Measurements from ENCODE around the gene NMUR2.

Gene NMUR2

GRCh38 chr5:152367554-152367953 is 37.5 kb downstream of the NMUR2 start:
- DNase-seq, result no peak

GRCh38 chr5:152366716-152367115 is 38.4 kb downstream of the NMUR2 start:
- DNase-seq, result no peak

GRCh38 chr5:152364899-152365298 is 40.2 kb downstream of the NMUR2 start:
- no peak for DNase-seq

DNA sequence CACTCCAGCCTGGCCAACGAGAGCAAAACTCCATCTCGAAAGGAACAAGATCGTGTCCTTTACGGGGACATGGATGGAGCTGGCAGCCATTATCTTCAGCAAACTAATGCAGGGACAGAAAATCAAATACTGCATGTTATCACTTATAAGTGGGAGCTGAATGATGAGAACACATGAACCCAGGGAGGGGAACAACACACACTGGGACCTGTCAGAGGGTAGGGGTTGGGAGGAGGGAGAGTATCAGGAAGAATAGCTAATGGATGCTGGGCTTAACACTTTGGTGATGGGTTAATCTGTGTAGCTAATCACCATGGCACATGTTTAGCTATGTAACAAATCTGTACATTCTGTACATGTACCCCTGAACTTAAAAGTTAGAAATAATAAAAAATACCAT is 40.9 kb downstream of the NMUR2 start:
- no peak for DNase-seq

DNA sequence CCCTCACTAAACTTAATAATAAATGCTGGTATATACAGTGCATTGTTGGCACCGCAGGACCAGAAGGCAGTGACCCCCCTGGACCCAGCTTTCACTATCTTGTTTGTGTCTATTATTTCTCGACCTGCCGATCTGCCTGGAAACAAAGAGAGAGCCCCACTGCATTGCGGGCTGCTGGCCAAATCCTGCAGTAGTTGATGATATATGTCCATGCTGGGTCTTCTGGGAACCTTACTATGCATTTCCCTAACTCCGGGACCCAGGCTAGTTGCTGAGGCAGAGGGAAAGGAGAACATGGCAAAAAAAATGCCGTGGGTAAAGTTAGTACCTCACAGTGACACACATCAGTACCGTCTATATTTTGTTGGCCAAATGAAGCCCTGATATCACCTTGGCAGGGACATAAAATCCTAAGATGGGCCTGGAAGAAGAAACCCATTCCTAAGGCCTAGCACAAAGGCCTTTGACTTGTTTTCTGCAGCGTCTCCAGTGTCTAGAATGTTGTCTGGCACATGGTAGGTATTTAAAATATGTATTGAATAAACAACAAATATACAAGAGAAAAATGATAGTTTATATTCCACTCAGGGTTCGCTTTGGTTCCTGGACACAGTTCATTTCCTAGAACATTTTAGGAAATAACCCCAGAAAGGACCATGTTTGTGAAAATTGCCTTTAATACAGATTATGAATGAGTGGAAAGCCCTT is 46.1 kb downstream of the NMUR2 start:
- DNase-seq, result no peak

- no peak for DNase-seq
Measured at GRCh38 chr5:152356506-152356905, 48.6 kb downstream of the NMUR2 start.

GRCh38 chr5:152355061-152355460 is 50.0 kb downstream of the NMUR2 start:
- no peak for DNase-seq

- DNase-seq, result no peak
Measured at GRCh38 chr5:152353001-152353400, 52.1 kb downstream of the NMUR2 start.

DNA sequence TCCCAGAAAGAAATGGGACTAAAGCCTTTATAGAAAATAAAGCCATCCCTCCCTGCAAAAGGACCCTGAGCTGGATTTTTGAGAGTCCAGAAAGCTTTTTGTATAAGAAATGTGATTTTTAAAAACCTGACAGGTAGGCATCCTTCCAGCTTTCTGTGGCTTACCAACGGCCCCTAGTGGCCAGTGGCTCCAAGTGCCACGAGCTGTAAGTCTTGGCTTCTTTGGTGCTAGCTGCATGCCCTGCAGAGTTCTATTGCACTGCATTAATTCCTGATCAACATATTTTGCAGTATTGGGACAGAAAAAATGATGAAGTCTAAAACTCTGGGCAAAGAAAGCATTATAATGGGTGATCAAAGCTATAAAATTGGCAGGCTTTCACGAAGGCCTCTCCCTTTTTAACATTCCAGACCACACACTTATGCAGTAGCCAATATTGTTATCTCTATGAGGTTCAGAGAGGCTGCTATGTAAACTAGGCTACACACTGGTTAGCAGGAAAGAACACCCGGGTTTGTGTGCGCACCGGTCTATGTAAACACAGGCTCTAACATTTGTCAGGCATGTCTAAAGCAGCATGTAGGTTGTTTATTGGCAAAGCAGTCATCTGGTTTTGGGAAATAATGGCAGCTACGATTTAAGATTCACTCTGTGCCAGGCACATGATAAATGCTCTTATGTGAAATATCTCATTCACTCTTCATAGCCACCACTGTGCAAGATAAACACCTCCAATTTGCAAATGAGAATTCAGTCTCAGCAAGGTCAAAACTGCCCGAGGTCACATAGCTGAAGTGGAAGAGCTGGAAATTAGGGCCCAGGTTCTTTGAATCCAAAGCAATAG is 55.2 kb downstream of the NMUR2 start:
- peak; percentile 37 for DNase-seq

Measured in CD4-positive, alpha-beta T cell treated with Interleukin-21 for 1 hour (primary cell).